Heart left ventricle (tissue), 13 donors: ENCODE data around the gene CLEC4E.

Source experiments
- CTCF ChIP-seq, 12 donors: fragments of 200-600 bp; sonication (generic) in 4 of 12; IDR thresholded peaks; one replicate each; pipeline versions ENCODE4 v1.5.0 to v1.8.0; 2018 to 2022; ENCODE audit warnings: antibody characterized with exemption in 12 of 12, mild to moderate bottlenecking in 5 of 12
- POLR2A ChIP-seq, 2 donors: fragments of 450-650 bp; IDR thresholded peaks; one replicate each; pipeline ENCODE4 v1.6.1; 2017; ENCODE audit warnings: antibody characterized with exemption in 2 of 2, mild to moderate bottlenecking in 2 of 2, moderate library complexity in 2 of 2
- donor health status: ischemic (EF 13 %, LVEDD 7.1; RV severe dilation, severe dysfunction).
- donor health status: DM: no; HTN: yes; CAD: no.
- donor health status: DM: no; HTN: no; CAD: no.
- donor health status: ischemic (EF 25% LVEDD 6.9; RV normal size, moderate dysfunction).
- donor health status: ischemic (EF 25% LVEDD 5.7; RV mildly dilated, moderate dysfunction).
- donor health status: ischemic (EF 35%, LVEDD 5.7; RV mildly dilated, moderate dysfunction).
- donor health status: nonischemic (EF 11% LVEDD 7.7; RV severe dilation, severe dysfunction).
- donor health status: DM: yes; HTN: yes; CAD: no.
- donor health status: PGD.
- donor health status: ischemic (EF 29% LVEDD 5.4; RV normal size, mild dysfunction).
- donor health status: nonischemic (EF 23%, LVEDD 6.1; RV moderate dilation, normal function).

- TF ChIP-seq CTCF (IDR thresholded peaks at IDR 0.05) (no peak), POLR2A (IDR thresholded peaks at IDR 0.05) (no peak)
These were observed 22.7 kb downstream of the CLEC4E start for GRCh38 chr12:8517971-8518370.
